Vagina (tissue), 2 donors: Measurements from ENCODE around the gene RHEBL1. TPM values are rescaled to one million over a fixed set of nuclear protein-coding genes. Genes with fewer than 3 reads are reported as not detected.
A peak's percentile ranks its signal among the peaks of the same experiment; 100 is the strongest.

Experiments
- DNase-seq, 2 donors: peaks; one replicate each; pipeline ENCODE4 v3.0.0-alpha.2; 2017; ENCODE audit errors: extremely low spot score in 2 of 2
- H3K27ac ChIP-seq: fragments of 200-600 bp; sonication (generic); one replicate; pipeline ENCODE4 v1.5.1; 2019
- H3K27me3 ChIP-seq: fragments of 200-600 bp; sonication (generic); one replicate; pipeline ENCODE4 v1.5.1; 2019
- H3K36me3 ChIP-seq, 2 donors: fragments of 200-600 bp; sonication (generic); one replicate each; pipeline ENCODE4 v1.5.1; 2017 to 2019
- H3K4me1 ChIP-seq: fragments of 200-600 bp; sonication (generic); one replicate; pipeline ENCODE4 v1.5.1; 2019
- H3K4me3 ChIP-seq, 2 donors: fragments of 200-600 bp; sonication (generic); 1 replicate in 1 of 2; 2 replicates in 1 of 2; pipeline ENCODE4 v1.5.1; 2016 to 2019
- H3K9me3 ChIP-seq: fragments of 200-600 bp; sonication (generic); one replicate; pipeline ENCODE4 v1.5.1; 2019
- POLR2A ChIP-seq, 2 donors: fragments of 450-650 bp; IDR thresholded peaks; one replicate each; pipeline ENCODE4 v1.6.1; 2017; ENCODE audit warnings: antibody characterized with exemption in 2 of 2, mild to moderate bottlenecking in 2 of 2, moderate library complexity in 2 of 2
- POLR2AphosphoS5 ChIP-seq, 2 donors: sonication (generic); formaldehyde crosslinking; IDR thresholded peaks; one replicate each; pipeline ENCODE4 v1.9.0; 2017; ENCODE audit warnings: antibody characterized with exemption in 2 of 2, mild to moderate bottlenecking in 2 of 2, low read depth in 1 of 2; ENCODE audit not compliant: insufficient read depth in 1 of 2
- intact Hi-C: fragments of 100-400 bp; cut with DNase I; formaldehyde crosslinking; loops from one replicate; pipeline ENCODE4 v1.15.1; 2023
- total RNA-seq: library from RNA; depleted of rRNA; stranded (reverse); fragments of >200 nt; gene quantifications from one replicate; pipeline ENCODE4 v1.2.3, GENCODE V29; 2016
- TF ChIP-seq, protein P1 (sequence below), 3 experiments: fragments of 450-650 bp in 2 of 3; fragments of 200-600 bp in 1 of 3; sonication (generic) in 1 of 3; IDR thresholded peaks; one replicate each; pipeline ENCODE4 v1.5.1; 2017 to 2019; ENCODE audit warnings: antibody characterized with exemption in 3 of 3, mild to moderate bottlenecking in 2 of 3, moderate library complexity in 2 of 3

The RHEBL1 gene
- total RNA-seq, 1 donor from 2014 or later, result 1.7 TPM

DNA sequence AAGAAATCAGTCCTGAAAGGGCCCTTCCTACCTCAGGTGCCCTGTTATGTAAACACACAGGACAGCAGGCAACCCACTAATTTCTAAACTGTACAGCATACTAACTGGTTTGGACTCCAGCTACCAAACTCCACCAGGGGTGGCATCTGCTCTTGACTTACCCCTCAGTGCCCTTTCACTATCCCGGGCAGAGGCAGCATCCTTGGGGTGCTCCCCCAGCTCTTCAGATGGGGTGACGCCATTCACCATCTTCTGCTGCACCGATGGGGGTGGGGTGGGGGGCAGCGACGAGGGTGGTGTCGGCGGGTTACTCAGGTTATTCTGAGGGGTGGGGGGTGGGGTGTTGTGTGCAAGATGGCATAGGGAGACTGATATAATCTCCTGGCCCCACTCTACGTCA lies 39.7 kb downstream of the RHEBL1 start:
- no peaks in the 10 kb centered on the region for H3K4me1 ChIP-seq
- no peak overlapping the region for H3K4me3 ChIP-seq
- no peaks in the 10 kb centered on the region for H3K27me3 ChIP-seq
- H3K36me3 ChIP-seq, result peaks cover 0 to 80% of the 10 kb centered on the region in 2 donors
- TF ChIP-seq, protein P1, sequence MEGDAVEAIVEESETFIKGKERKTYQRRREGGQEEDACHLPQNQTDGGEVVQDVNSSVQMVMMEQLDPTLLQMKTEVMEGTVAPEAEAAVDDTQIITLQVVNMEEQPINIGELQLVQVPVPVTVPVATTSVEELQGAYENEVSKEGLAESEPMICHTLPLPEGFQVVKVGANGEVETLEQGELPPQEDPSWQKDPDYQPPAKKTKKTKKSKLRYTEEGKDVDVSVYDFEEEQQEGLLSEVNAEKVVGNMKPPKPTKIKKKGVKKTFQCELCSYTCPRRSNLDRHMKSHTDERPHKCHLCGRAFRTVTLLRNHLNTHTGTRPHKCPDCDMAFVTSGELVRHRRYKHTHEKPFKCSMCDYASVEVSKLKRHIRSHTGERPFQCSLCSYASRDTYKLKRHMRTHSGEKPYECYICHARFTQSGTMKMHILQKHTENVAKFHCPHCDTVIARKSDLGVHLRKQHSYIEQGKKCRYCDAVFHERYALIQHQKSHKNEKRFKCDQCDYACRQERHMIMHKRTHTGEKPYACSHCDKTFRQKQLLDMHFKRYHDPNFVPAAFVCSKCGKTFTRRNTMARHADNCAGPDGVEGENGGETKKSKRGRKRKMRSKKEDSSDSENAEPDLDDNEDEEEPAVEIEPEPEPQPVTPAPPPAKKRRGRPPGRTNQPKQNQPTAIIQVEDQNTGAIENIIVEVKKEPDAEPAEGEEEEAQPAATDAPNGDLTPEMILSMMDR (IDR thresholded peaks at IDR 0.05), result no peak
- TF ChIP-seq POLR2AphosphoS5 (IDR thresholded peaks at IDR 0.05; ENCODE audit: insufficient read depth in 1 of 2, low read depth in 1 of 2) (no peak), POLR2A (IDR thresholded peaks at IDR 0.05) (no peak)
- DNase-seq, result no peak
- H3K27ac ChIP-seq, result no peak overlapping the region
- H3K9me3 ChIP-seq, result no peaks in the 10 kb centered on the region
- intact Hi-C loops, result no loop called here

DNA sequence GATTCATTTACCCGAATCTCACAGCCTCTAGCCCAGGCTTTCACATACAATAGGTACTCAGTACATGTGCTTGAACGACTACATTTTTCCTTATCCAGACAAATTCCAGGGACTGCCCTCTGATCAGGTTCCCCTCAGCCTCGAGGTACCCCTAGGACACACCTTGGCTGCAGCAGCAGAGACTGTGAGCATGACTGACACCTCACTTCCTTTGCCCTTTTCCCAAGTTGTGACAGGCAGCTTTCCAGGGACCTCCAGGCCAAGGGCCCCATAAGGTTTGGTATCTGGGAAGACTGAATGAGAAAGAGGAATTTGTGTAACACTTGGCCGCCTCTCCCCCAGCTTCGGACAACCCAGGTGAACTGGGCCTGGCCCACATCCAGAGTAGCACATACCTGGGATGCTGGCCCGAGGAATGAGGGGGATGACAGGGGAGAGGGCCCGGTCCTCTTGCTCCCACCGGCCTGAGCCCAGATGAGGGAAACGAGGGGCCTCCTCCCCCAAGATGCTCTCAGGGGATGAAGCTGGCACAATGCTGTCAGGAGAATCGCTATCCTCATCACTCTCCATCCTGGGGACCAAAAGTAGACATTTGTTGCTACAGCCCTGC lies 41.0 kb downstream of the RHEBL1 start:
- peaks cover 0 to 78% of the 10 kb centered on the region in 2 donors for H3K36me3 ChIP-seq
- no peaks in the 10 kb centered on the region for H3K27me3 ChIP-seq
- H3K9me3 ChIP-seq, result no peaks in the 10 kb centered on the region
- DNase-seq, result no peak
- no peak overlapping the region for H3K27ac ChIP-seq
- intact Hi-C loops, result no loop called here
- TF ChIP-seq, protein P1 (IDR thresholded peaks at IDR 0.05), result no peak
- TF ChIP-seq POLR2AphosphoS5 (IDR thresholded peaks at IDR 0.05; ENCODE audit: insufficient read depth in 1 of 2, low read depth in 1 of 2), result no peak
- TF ChIP-seq POLR2A (IDR thresholded peaks at IDR 0.05), result no peak
- no peak overlapping the region for H3K4me3 ChIP-seq
- H3K4me1 ChIP-seq, result no peaks in the 10 kb centered on the region

DNA sequence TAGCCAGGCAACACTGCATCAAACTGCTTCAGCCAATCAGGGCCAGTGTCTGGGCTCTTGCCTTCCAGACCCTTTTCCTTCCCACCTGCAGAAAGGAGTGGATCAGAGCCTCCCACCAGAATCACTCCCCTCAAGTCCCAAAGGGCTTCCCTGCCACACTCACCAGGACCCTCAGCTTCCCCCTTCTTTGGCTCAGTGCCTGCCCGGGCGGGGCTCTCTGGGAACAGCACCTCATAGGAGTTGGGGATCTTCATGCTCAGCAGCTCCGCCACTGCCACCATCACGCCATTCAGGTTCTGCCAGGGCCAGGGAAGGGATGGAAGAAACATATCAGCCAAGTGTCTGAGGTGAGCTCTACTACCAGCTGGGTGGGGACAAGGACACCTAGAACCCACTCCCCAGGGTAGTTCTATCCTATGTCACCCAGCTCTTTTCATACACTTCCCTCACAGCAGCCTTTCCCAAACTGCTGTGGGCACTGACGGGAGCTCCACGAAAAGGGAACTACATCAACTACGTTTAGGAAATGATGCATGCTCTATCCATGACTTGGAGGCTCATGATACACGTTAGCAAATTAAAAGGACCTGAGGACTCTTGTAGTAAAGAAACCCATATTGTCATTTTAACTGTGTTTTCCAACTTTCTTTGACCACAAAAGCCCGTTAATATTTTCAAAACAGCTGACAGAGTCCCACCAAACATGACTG lies 41.8 kb downstream of the RHEBL1 start:
- H3K4me1 ChIP-seq, result no peaks in the 10 kb centered on the region
- H3K9me3 ChIP-seq, result no peaks in the 10 kb centered on the region
- no peaks in the 10 kb centered on the region for H3K27me3 ChIP-seq
- H3K4me3 ChIP-seq, result no peak overlapping the region
- intact Hi-C loops, result no loop called here
- no peak for DNase-seq
- H3K36me3 ChIP-seq, result peaks cover 0 to 76% of the 10 kb centered on the region in 2 donors
- H3K27ac ChIP-seq, result no peak overlapping the region
- TF ChIP-seq, protein P1 (IDR thresholded peaks at IDR 0.05), result no peak
- TF ChIP-seq POLR2A (IDR thresholded peaks at IDR 0.05) (no peak), POLR2AphosphoS5 (IDR thresholded peaks at IDR 0.05; ENCODE audit: insufficient read depth in 1 of 2, low read depth in 1 of 2) (no peak)

DNA sequence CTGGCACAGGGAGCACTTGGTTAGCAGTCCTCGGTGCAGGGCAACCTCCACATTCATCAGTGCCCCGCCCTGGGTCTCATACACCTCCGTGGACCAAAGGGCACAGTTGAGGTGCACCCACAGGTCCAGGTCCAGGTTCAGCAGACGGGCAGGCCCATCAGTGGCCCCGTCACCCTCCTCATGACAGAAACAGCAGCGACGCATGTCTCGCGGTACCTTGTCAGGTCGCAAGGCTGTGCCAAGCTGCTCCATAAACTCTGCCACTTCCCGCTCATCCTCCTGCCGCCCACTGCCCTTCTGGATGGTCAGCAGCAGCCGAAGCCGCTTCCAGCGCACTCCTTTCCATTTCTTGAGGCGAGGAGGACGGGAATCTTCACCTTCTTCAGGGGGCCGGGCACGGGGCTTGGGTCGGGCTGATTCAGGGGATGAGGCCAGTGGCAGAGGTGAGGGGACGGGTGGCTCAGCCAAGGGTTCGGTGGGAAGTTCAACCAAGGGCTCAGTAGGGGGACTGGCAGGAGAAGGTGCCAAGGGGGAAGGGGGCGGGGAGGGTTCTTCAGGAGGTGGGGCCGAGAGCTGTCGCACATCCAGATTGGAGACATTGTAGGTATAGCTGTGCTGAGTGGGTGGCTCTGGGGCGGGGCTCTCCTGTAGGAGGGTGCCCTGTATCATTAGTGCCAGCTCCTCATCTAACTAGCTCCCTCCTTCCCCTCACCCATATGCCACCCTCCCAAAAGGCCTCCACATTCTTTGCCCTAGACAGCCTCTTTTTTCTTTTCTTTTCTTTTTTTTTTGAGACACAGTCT lies 42.9 kb downstream of the RHEBL1 start:
- Histone ChIP-seq H3K4me1 (no peaks in the 10 kb centered on the region), H3K4me3 (no peak overlapping the region), H3K36me3 (peaks cover 0 to 76% of the 10 kb centered on the region in 2 donors), H3K27me3 (no peaks in the 10 kb centered on the region), H3K9me3 (no peaks in the 10 kb centered on the region), H3K27ac (no peak overlapping the region)
- TF ChIP-seq POLR2A (IDR thresholded peaks at IDR 0.05) (no peak), POLR2AphosphoS5 (IDR thresholded peaks at IDR 0.05; ENCODE audit: insufficient read depth in 1 of 2, low read depth in 1 of 2) (peak in 1 of 2 donors; percentile 21)
- TF ChIP-seq, protein P1 (IDR thresholded peaks at IDR 0.05), result no peak
- no peak for DNase-seq
- intact Hi-C loops, result no loop called here
